GM12864 (cell line): ENCODE measurements around the gene JUND.

Experiments used
- DNase-seq: peaks from one replicate; pipeline ENCODE4 v3.0.0-alpha.2; 2011; ENCODE audit warnings: low read depth
- H3K4me3 ChIP-seq: 2 replicates; pipeline ENCODE4 v1.5.1; 2011; ENCODE audit warnings: mild to moderate bottlenecking, low read depth, low read length, control low read depth
- TF ChIP-seq, protein P1 (sequence below): IDR thresholded peaks from 2 replicates; pipeline ENCODE4 v1.5.1; 2011; ENCODE audit warnings: low read depth, mild to moderate bottlenecking, moderate library complexity, low read length, control low read depth, inconsistent platforms; ENCODE audit errors: missing control alignments

Gene JUND

DNA sequence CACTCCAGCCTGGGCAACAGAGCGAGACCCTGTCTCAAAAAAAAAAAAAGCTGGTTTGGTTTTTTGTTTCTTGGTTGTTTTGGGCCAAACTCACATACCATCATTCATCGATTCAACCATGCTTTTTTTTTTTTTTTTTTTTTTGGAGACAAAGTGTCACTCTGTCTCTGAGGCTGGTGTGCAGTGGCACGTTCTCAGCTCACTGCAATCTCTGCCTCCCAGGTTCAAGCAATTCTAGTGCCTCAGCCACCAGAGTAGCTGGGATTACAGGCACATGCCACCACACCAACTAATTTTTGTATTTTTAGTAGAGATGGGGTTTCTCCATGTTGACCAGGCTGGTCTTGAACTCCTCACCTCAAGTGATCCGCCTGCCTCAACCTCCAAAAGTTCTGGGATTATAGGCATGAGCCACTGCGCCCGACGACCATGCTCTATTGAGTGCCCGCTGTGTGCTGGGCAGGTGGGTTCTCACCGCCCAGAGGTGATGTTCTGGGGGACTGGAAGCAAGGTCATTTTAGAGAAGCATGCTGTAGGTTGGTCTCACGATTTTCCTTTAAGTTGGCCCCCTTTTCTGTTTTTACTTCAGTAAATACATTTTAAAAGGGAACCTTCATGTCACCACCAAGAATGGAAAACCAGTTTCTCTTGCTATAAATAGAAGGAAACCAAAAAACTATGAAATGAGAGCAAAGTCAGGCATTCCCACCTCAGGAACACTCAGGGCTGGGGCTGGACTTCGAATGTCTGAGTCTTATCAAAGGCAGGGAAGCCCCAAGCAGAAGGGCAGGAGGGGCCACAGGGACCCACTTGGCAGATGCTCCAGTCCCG lies 8.3 kb upstream of the JUND start:
- no peak for DNase-seq
- H3K4me3 ChIP-seq: no peak overlapping the region
- TF ChIP-seq, protein P1, sequence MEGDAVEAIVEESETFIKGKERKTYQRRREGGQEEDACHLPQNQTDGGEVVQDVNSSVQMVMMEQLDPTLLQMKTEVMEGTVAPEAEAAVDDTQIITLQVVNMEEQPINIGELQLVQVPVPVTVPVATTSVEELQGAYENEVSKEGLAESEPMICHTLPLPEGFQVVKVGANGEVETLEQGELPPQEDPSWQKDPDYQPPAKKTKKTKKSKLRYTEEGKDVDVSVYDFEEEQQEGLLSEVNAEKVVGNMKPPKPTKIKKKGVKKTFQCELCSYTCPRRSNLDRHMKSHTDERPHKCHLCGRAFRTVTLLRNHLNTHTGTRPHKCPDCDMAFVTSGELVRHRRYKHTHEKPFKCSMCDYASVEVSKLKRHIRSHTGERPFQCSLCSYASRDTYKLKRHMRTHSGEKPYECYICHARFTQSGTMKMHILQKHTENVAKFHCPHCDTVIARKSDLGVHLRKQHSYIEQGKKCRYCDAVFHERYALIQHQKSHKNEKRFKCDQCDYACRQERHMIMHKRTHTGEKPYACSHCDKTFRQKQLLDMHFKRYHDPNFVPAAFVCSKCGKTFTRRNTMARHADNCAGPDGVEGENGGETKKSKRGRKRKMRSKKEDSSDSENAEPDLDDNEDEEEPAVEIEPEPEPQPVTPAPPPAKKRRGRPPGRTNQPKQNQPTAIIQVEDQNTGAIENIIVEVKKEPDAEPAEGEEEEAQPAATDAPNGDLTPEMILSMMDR: no peak

DNA sequence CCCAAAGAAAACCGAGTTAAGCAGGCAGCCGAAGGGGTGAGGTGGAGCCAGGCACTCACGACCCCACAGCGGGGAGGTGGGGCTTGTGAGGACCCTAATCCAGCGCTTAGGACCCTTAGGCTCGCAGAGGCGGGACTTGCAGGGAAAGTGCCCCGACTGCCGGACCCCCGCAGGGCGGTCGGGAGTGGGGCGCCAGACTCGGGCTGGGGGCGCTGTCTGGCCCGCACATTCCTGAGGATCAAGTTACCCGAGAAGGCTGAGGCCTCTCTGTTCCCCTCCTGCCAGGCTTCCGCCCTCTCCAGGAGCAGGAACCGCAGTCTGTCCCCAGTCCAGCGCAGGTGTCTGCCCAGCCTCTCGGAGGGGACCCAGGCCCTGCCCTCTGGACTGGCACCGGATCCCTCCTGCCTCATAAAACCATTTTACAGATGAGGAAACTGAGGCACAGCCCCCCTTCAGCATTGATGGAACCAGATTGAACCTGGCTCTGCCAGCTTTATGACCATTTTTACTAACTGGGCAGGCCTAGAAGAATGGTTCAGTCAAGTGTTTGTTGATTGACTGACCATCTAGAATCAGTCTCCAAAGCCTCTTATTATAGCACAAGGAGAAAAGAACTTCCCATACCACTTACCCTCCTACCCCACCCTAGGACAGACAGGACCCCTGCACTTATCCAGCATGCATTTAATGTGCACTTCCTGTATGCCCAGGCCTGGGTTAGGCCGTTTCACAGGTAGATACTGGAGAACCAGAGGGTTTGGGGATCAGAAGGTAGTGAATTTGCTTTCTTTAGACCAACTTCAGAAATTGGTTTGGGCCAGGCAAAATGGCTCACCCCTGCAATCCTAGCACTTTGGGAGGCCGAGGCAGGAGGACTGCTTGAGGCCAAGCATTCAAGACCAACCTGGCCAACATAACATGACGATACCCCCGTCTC lies 6.7 kb upstream of the JUND start:
- H3K4me3 ChIP-seq: no peak overlapping the region
- no peak for DNase-seq
- TF ChIP-seq, protein P1: no peak

DNA sequence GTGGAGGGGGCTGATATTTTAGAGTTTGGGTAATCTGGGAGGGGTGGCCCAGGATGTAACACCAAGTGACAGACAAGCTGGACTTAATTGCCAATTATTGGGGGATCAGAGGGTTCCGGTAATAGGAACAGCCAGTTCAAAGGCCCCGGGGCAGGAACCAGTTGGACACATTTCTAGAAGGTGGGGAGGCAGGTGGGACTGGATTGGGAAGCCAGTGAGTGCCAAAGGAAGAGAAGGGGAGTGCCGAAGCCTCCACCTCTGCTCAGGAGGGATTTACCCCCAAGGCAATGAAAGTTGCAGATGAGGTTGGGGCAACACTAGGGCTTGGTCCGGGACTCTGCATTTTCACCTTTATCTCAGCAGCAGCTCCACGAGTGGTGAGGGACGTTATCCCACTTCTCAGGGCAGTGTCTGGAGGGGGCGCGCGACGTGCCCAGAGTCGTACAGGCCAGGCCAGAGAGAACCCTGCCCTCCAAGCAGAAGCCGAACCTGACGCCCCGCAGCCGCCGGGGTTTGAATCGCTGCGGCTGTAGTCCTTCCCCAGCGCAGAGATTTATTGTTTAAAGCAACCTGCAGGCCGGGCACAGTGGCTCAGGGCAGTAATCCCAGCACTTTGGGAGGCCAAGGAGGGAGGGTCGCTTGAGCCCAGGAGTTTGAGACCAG lies 5.7 kb upstream of the JUND start:
- no peak for DNase-seq
- TF ChIP-seq, protein P1: no peak
- no peak overlapping the region for H3K4me3 ChIP-seq

DNA sequence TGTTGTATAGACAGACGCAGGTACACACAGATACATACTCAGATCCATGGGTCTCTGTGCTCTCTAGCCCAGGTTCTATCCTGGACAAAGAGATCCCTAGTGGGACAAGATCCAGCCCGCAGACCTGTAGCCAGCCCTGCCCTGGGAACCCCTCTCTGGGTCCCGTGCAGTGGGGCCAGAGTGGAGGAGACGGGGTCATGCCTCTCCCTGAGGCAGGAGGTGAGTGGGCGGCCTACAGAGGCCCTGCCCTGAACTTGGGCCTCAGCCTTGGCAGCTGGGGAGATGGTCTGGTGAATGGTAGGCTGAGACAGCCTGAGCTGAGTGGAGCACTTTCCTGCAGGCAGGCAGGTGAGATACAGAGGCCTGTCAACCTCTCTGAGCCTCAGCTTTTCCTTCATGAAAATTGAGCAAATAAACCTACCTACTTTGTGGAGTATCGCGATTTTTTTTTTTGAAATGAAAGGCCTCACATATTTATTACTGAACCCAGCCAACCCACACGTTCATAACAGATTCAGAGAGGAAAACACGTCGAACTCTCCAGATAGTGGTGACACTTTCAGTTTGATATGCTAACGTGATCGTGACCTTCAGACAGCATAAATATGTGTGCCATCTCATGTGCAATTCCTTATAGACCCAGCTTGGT lies 3.4 kb upstream of the JUND start:
- TF ChIP-seq, protein P1: no peak
- DNase-seq: no peak
- no peak overlapping the region for H3K4me3 ChIP-seq

DNA sequence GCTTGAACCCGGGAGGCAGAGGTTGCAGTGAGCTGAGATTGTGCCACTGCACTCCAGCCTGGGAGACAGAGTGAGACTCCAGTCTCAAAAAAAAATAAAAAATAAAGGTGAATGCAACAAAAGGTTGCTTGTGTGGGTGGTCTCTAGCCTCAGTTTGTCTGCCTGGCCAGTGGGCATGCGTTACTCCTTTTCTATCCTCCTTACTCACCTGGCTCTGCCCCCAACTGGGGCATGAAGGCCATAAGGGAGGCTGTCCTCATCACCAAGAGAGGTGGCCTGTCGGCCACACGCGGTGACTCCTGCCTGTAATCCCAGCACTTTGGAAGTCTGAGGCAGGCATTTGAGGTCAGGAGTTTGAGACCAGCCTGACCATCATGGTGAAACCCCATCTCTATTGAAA lies 1.9 kb upstream of the JUND start:
- no peak for DNase-seq
- H3K4me3 ChIP-seq: no peak overlapping the region
- TF ChIP-seq, protein P1: no peak

DNA sequence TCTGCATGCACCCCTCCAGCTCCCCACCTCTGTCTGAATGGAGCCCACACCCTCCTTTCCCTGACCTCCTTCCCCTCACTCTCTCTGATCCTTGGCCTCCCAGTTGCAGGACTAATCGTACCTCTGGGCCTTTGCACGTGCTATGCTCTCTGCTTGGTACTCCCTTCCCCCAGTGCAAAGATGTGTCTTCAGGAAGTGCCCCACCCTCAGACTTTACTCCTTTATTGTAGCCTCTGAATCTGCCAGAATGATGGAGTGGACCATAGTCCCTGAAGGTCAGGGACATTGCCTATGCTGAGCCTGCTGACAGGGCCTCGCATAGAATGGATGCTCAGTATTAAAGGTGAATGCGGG lies 1.3 kb upstream of the JUND start:
- no peak for DNase-seq
- H3K4me3 ChIP-seq: peak overlapping the region; percentile 61; the same call in 1 of the 2 replicates
- TF ChIP-seq, protein P1: no peak
